HFF-Myc (cell line): Measurements from ENCODE around the gene BAHCC1.

ENCODE experiments used
- DNase-seq: peaks from one replicate; pipeline ENCODE4 v3.0.0-alpha.2; 2011; ENCODE audit warnings: low read depth; ENCODE audit errors: extremely low read depth
- H3K4me3 ChIP-seq: replicated peaks from 2 replicates; pipeline ENCODE4 v1.5.1; 2011; ENCODE audit warnings: low read depth, mild to moderate bottlenecking, control low read depth, low read length
- TF ChIP-seq, protein P1 (sequence below): IDR thresholded peaks from 2 replicates; pipeline ENCODE4 v1.5.1; 2012; ENCODE audit warnings: mild to moderate bottlenecking, low read depth, low read length, control low read depth; ENCODE audit errors: missing control alignments

The BAHCC1 gene

DNA sequence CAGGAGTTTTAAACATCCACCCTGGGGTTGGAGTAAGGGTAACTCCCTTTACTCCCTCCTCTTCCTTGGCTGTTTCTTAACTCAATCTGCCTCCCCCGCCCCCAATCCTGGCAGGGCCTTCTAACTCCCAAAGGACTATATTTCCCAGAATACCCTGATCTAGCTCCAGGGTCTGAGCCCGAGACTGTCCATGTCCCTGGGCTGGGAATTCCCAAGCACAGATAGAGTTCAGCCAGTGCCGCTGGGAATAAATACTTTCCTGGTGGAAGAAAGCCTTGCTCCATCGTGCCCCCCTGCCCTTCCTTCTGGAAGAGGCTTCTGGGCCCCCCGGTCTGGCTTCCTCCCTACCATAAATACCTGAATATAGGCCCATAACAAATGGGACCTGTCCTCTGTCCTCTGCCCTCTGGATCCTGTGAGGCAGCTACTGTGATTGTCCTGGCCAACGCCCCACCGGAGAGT, 10.2 kb downstream of the BAHCC1 start:
- DNase-seq, result no peak
- no peak overlapping the region for H3K4me3 ChIP-seq
- TF ChIP-seq, protein P1, sequence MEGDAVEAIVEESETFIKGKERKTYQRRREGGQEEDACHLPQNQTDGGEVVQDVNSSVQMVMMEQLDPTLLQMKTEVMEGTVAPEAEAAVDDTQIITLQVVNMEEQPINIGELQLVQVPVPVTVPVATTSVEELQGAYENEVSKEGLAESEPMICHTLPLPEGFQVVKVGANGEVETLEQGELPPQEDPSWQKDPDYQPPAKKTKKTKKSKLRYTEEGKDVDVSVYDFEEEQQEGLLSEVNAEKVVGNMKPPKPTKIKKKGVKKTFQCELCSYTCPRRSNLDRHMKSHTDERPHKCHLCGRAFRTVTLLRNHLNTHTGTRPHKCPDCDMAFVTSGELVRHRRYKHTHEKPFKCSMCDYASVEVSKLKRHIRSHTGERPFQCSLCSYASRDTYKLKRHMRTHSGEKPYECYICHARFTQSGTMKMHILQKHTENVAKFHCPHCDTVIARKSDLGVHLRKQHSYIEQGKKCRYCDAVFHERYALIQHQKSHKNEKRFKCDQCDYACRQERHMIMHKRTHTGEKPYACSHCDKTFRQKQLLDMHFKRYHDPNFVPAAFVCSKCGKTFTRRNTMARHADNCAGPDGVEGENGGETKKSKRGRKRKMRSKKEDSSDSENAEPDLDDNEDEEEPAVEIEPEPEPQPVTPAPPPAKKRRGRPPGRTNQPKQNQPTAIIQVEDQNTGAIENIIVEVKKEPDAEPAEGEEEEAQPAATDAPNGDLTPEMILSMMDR, result no peak

GRCh38 chr17:81406117-81406953, 11.1 kb downstream of the BAHCC1 start:
- no peak for DNase-seq
- no peak overlapping the region for H3K4me3 ChIP-seq
- TF ChIP-seq, protein P1, result no peak

DNA sequence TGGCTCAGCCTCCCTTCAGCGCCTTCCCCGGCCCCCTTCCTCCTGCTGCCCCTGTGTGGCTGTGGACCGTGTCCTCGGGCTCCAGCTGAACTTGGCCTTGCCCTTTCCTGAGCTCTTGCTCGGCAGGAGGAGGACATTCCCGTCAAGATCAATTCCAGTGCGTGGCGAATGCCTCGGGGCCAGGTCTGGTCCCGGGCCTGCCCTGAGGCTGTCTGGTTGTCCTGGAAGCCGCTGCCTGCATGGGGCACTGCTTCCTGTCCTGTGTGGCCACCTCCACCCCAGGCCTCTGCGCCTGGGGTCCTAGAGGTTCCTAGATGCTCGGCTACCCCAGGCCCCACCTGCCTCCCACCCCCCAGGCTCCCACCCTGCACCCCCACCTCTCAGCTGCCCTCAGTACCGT, 12.8 kb downstream of the BAHCC1 start:
- no peak for DNase-seq
- TF ChIP-seq, protein P1, result no peak
- H3K4me3 ChIP-seq, result no peak overlapping the region

DNA sequence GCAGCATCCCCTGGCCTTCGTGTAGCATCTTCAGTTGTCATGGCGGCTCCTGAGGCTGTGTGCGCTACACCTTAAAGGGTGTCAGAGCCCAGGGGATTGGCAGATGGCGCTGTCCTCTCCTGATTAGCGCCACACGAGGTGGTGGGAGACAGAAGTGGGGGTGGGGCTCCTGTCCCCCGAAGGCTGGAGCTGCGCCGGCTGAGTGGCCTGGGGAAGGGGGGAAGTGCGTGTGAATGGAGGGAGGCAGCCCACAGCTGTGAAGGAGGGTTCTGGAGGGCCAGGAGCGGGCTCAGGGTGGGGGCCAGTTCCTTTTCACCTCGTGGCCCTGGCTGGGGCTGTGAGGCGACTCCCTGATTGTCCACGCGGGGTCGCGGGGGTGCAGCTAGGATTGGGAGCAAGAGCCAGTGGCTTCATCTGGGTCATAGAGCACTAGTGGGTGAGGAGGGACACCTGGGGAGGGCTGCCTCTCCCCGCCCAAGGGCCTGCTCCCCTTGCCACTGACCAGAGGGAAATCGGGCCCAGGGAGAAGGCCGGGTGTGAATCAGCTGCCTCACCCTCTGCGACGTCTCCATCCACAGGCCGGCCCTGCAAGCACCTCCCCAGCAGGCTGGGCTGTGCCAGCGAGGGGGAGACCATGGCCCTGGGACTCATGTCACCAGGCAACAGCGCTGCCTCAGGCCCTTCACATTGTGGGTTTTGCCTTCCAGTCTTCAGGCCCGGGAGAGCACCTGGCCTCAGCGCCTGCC, 14.1 kb downstream of the BAHCC1 start:
- no peak overlapping the region for H3K4me3 ChIP-seq
- DNase-seq, result no peak
- TF ChIP-seq, protein P1, result no peak

DNA sequence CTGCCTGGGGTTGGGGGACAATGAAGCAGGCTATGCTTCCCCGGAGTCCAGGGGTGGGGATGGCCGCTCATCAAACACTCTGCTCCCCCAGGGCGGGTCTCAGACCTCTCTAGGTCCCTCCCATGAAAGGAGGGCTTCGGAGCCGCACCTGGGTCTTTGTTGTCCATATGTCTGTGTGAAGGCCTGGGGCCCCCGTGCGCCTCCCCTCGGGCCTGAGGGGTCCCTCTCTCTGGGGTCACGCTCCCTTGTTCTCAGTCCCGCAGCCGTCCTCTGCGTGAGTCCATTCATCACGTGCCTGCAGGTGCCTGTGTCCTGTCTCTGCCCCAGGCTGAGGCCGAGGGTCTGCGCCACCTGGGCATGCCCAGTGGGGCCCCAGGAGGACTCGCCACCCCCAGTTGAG, 15.6 kb downstream of the BAHCC1 start:
- no peak overlapping the region for H3K4me3 ChIP-seq
- DNase-seq, result no peak
- TF ChIP-seq, protein P1, result no peak

DNA sequence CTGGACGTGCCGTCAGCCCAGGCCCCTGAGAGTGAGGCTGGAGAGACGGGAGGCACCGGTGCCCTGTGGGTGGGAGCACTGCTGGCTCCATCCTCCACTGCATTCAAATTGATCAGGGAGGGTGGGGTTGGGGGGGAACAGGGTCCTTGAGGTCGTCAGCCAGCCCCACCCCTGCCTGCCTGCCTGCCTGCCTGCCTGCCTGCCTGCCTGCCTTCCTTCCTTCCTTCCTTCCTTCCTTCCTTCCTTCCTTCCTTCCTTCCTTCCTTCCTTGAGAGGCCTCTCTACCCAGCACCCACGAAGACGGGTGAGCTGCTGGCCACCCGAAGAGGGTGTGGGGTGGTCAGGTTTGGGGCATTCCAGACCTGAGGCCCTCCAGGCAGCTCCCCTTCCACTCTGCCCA, 16.0 kb downstream of the BAHCC1 start:
- no peak overlapping the region for H3K4me3 ChIP-seq
- DNase-seq, result no peak
- TF ChIP-seq, protein P1, result no peak
